Activated effector memory CD4-positive, alpha-beta T cell treated with Interleukin-2 at 50 U/mL for 16 hours (primary cell): Measurements from ENCODE around the gene PPP1R12B.
"Not testable (repeated sequence)": the region's sequence is repeated elsewhere in the genome, so short reads cannot be mapped to it uniquely, and the experiment has no call there.

ENCODE experiments used
- DNase-seq: peaks from one replicate; pipeline ENCODE4 v3.0.0-alpha.2; 2020

The PPP1R12B gene

GRCh38 chr1:202638701-202639305 lies 290.3 kb downstream of the PPP1R12B start:
- not testable (repeated sequence) for DNase-seq

- no peak for DNase-seq
Observed at GRCh38 chr1:202639500-202639899, 291.0 kb downstream of the PPP1R12B start.

- no peak for DNase-seq
Observed at GRCh38 chr1:202642212-202642611, 293.7 kb downstream of the PPP1R12B start.
